Stomach smooth muscle (tissue), 2 donors: ENCODE data around the gene AHNAK2.
"Not testable (repeated sequence)": the region's sequence is repeated elsewhere in the genome, so short reads cannot be mapped to it uniquely, and the experiment has no call there.

Source experiments
- H3K27ac ChIP-seq: one replicate; pipeline ENCODE4 v1.7.0; 2013; ENCODE audit warnings: mild to moderate bottlenecking, low read length, inconsistent platforms
- H3K27me3 ChIP-seq, 2 donors: one replicate each; pipeline ENCODE4 v1.7.0; 2013; ENCODE audit warnings: low read length in 2 of 2; ENCODE audit not compliant: insufficient read depth in 2 of 2, control insufficient read depth in 1 of 2
- H3K36me3 ChIP-seq, 2 donors: one replicate each; pipeline ENCODE4 v1.7.0; 2013; ENCODE audit warnings: low read length in 2 of 2; ENCODE audit not compliant: control insufficient read depth in 2 of 2, insufficient read depth in 2 of 2
- H3K4me1 ChIP-seq: one replicate; pipeline ENCODE4 v1.7.0; 2013; ENCODE audit warnings: low read length; ENCODE audit not compliant: control insufficient read depth, insufficient read depth
- H3K4me3 ChIP-seq, 2 donors: one replicate each; pipeline ENCODE4 v1.7.0; 2013; ENCODE audit warnings: low read length in 2 of 2
- H3K9ac ChIP-seq, 2 donors: one replicate each; pipeline ENCODE4 v1.7.0; 2013; ENCODE audit warnings: low read length in 2 of 2, mild to moderate bottlenecking in 1 of 2
- H3K9me3 ChIP-seq, 2 donors: one replicate each; pipeline ENCODE4 v1.7.0; 2013; ENCODE audit warnings: low read length in 2 of 2; ENCODE audit not compliant: control insufficient read depth in 2 of 2
- donor health status: healthy.
- donor health status: Pancreatic carcinoma.

The AHNAK2 gene

GRCh38 chr14:104947881-104948735 lies 30.1 kb downstream of the AHNAK2 start:
- H3K36me3 ChIP-seq, H3K9ac ChIP-seq, H3K4me1 ChIP-seq, H3K27ac ChIP-seq, H3K9me3 ChIP-seq, H3K4me3 ChIP-seq, H3K27me3 ChIP-seq: not testable (repeated sequence)

GRCh38 chr14:104947201-104947600 lies 31.0 kb downstream of the AHNAK2 start:
- not testable (repeated sequence) for H3K9ac ChIP-seq, H3K36me3 ChIP-seq, H3K9me3 ChIP-seq, H3K4me3 ChIP-seq, H3K4me1 ChIP-seq, H3K27ac ChIP-seq, H3K27me3 ChIP-seq

GRCh38 chr14:104945986-104946965 lies 31.9 kb downstream of the AHNAK2 start:
- not testable (repeated sequence) for H3K36me3 ChIP-seq, H3K9me3 ChIP-seq, H3K27ac ChIP-seq, H3K4me3 ChIP-seq, H3K9ac ChIP-seq, H3K4me1 ChIP-seq, H3K27me3 ChIP-seq

GRCh38 chr14:104945266-104945665 lies 32.9 kb downstream of the AHNAK2 start:
- not testable (repeated sequence) for H3K4me1 ChIP-seq, H3K4me3 ChIP-seq, H3K27me3 ChIP-seq, H3K9ac ChIP-seq, H3K9me3 ChIP-seq, H3K27ac ChIP-seq
- H3K36me3 ChIP-seq: peaks cover 16 to 18% of the 10 kb centered on the region in 2 donors

- H3K4me1 ChIP-seq, H3K27ac ChIP-seq, H3K9ac ChIP-seq, H3K27me3 ChIP-seq, H3K9me3 ChIP-seq, H3K4me3 ChIP-seq: not testable (repeated sequence)
- peaks cover 18 to 24% of the 10 kb centered on the region in 2 donors for H3K36me3 ChIP-seq
Measured at GRCh38 chr14:104944436-104945205, 33.6 kb downstream of the AHNAK2 start.

GRCh38 chr14:104944016-104944308 lies 34.2 kb downstream of the AHNAK2 start:
- not testable (repeated sequence) for H3K9ac ChIP-seq, H3K4me3 ChIP-seq, H3K27ac ChIP-seq, H3K9me3 ChIP-seq, H3K4me1 ChIP-seq, H3K27me3 ChIP-seq
- peaks cover 24 to 30% of the 10 kb centered on the region in 2 donors for H3K36me3 ChIP-seq

- H3K27ac ChIP-seq, H3K9ac ChIP-seq, H3K9me3 ChIP-seq, H3K4me3 ChIP-seq, H3K27me3 ChIP-seq, H3K4me1 ChIP-seq: not testable (repeated sequence)
- H3K36me3 ChIP-seq: peaks cover 29 to 33% of the 10 kb centered on the region in 2 donors
Measured at GRCh38 chr14:104943216-104944015, 34.8 kb downstream of the AHNAK2 start.

GRCh38 chr14:104942586-104942985 lies 35.6 kb downstream of the AHNAK2 start:
- Histone ChIP-seq H3K4me3 (no peak overlapping the region), H3K36me3 (peaks cover 29 to 36% of the 10 kb centered on the region in 2 donors), H3K27me3 (no peaks in the 10 kb centered on the region), H3K27ac (no peak overlapping the region), H3K9ac (no peak overlapping the region), H3K4me1 (no peaks in the 10 kb centered on the region), H3K9me3 (no peaks in the 10 kb centered on the region)

GRCh38 chr14:104941508-104942365 lies 36.4 kb downstream of the AHNAK2 start:
- Histone ChIP-seq H3K4me3 (no peak overlapping the region), H3K36me3 (peaks cover 29 to 38% of the 10 kb centered on the region in 2 donors), H3K9me3 (no peaks in the 10 kb centered on the region), H3K4me1 (no peaks in the 10 kb centered on the region), H3K9ac (no peak overlapping the region), H3K27ac (no peak overlapping the region), H3K27me3 (no peaks in the 10 kb centered on the region)
